ENCODE data around the gene GAL. TPM values are rescaled to one million over a fixed set of nuclear protein-coding genes. Genes with fewer than 3 reads are reported as not detected.

GAL gene
- total and polyA plus RNA-seq, 8 donors, result 0.38 to 6.3 (median 0.98) TPM

DNA sequence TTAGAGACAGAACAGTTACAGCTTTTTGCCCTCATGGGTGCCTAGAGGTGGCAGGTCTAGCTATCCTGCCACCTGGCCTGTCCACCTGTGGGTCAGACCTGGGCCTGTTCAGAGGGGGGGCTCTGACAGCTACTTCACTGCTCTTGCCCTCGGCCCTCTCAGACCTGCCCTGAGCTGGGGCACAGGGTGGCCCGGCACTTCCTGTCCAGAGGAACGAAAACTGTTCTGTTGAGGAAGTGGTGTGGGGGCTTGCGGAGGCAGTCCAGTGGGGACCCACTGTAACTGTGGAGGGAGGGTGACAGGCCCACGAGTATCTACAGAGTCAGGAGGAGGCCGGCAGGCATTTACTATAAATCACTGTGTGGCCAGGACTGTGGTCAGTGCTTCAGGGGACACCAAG lies 50.8 kb downstream of the GAL start:
- no peak overlapping the region for H3K4me3 ChIP-seq
- H3K9me3 ChIP-seq, result no peaks in the 10 kb centered on the region
- no peak overlapping the region for H3K27ac ChIP-seq
- no peaks in the 10 kb centered on the region for H3K4me1 ChIP-seq
- 74 to 83% methylated on average over 6 of the region's 6 CpGs for WGBS, 2 donors
- no peak for FAIRE-seq
- TF ChIP-seq CTCF (IDR thresholded peaks at IDR 0.05), result no peak
- no peak for DNase-seq
- intact Hi-C loops (cut with DNase I), result no loop called here
- no peak for ATAC-seq
- H3K27me3 ChIP-seq, result no peaks in the 10 kb centered on the region
- H3K36me3 ChIP-seq, result no peaks in the 10 kb centered on the region

DNA sequence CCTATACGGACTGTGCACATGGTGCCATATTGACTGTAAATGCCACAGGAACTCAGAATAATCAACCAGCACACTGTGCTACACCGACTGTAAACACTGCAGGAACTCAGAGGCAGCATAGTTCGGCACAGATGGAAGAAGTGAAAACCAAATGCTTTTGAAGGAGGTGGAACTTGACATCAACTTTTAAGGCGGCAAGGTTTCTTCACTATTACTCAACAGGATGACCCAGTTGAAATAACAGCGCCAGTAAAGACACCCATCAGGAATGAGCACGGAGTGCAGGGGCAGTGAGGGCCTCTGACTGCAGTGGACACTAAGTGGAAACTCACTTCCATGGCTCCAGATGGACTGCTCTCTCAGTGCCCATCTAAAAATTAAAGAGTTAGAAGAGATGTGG lies 51.3 kb downstream of the GAL start:
- intact Hi-C loops (cut with DNase I), result no loop called here
- Histone ChIP-seq H3K27me3 (no peaks in the 10 kb centered on the region), H3K9me3 (no peaks in the 10 kb centered on the region), H3K36me3 (no peaks in the 10 kb centered on the region), H3K4me3 (no peak overlapping the region), H3K4me1 (no peaks in the 10 kb centered on the region), H3K27ac (no peak overlapping the region)
- DNase-seq (no peak), ATAC-seq (no peak), FAIRE-seq (no peak)
- 89 to 90% methylated on average over 6 of the region's 6 CpGs for WGBS, 2 donors
- TF ChIP-seq CTCF (IDR thresholded peaks at IDR 0.05), result no peak

Other genes starting within 250 kb of the GAL start
- 10 to 100 TPM; 32.5 to 56.0 (median 35.7) TPM for gene PPP6R3, start 223.8 kb upstream of the GAL start, total RNA-seq
- gene PPP6R3, start 223.8 kb upstream of the GAL start, polyA plus RNA-seq, result 10 to 100 TPM; 19.5 to 28.9 TPM
- gene TESMIN, start 67.0 kb downstream of the GAL start, total RNA-seq, result 1 to 10 TPM; 1.4 to 3.6 (median 1.8) TPM
- gene TESMIN, start 67.0 kb downstream of the GAL start, polyA plus RNA-seq, result 1 to 10 TPM; 1.9 to 2.3 TPM
- gene CPT1A, start 157.4 kb downstream of the GAL start, total RNA-seq, result 10 to 100 TPM; 16.9 to 33.7 (median 22.7) TPM
- gene CPT1A, start 157.4 kb downstream of the GAL start, polyA plus RNA-seq, result 10 to 100 TPM in 1 of 2 donors, 1 to 10 TPM in 1; 9.5 to 15.6 TPM
- gene MRPL21, start 219.3 kb downstream of the GAL start, total RNA-seq, result 10 to 100 TPM; 17.9 to 28.1 (median 23.6) TPM
- 10 to 100 TPM; 38.1 to 42.1 TPM for gene MRPL21, start 219.3 kb downstream of the GAL start, polyA plus RNA-seq
- gene IGHMBP2, start 219.3 kb downstream of the GAL start, total RNA-seq, result 10 to 100 TPM in 3 of 6 donors, 1 to 10 TPM in 3; 8.5 to 13.3 (median 10.7) TPM
- gene IGHMBP2, start 219.3 kb downstream of the GAL start, polyA plus RNA-seq, result 10 to 100 TPM; 33.0 to 41.3 TPM

Measured in pancreas (tissue), 10 donors.